Measurements from ENCODE around the gene FBXW4.

- TF ChIP-seq JUN (IDR thresholded peaks at IDR 0.05; ENCODE audit: borderline replicate concordance, low read depth, low read length) (no peak), JUN (CRISPR knock-in tag; IDR thresholded peaks at IDR 0.05; ENCODE audit: borderline replicate concordance) (no peak), SREBF1 (IDR thresholded peaks at IDR 0.05; ENCODE audit: borderline replicate concordance, low read depth, low read length) (no peak), CTCF (IDR thresholded peaks at IDR 0.05 in 2 of 3, conservative IDR thresholded peaks at IDR 0.05 in 1 of 3; ENCODE audit: insufficient read depth in 2 of 3, low read depth in 1 of 3, low read length in 3 of 3) (no peak), SRF (CRISPR knock-in tag; IDR thresholded peaks at IDR 0.05) (no peak), MCM5 (IDR thresholded peaks at IDR 0.05; ENCODE audit: low read depth) (no peak), LARP7 (IDR thresholded peaks at IDR 0.05) (no peak), ZSCAN32 (CRISPR knock-in tag; IDR thresholded peaks at IDR 0.05) (no peak), CBX2 (IDR thresholded peaks at IDR 0.05; ENCODE audit: insufficient read depth, low read length, poor library complexity, severe bottlenecking) (no peak), HMG20B (CRISPR knock-in tag; IDR thresholded peaks at IDR 0.05) (no peak), BRCA1 (IDR thresholded peaks at IDR 0.05) (no peak), BRCA1 (CRISPR knock-in tag; IDR thresholded peaks at IDR 0.05) (no peak)
Measured at GRCh38 chr10:101660256-101660655, 34.7 kb downstream of the FBXW4 start.

Data from K562 (cell line).